ENCODE measurements around the gene CPXM2. TPM values are rescaled to one million over a fixed set of nuclear protein-coding genes. Genes with fewer than 3 reads are reported as not detected.

The CPXM2 gene
- total RNA-seq, 1 donor from 2014 or later: 12.1 TPM

GRCh38 chr10:123854003-123854402 is 37.6 kb downstream of the CPXM2 start:
- no peak for DNase-seq (ENCODE audit: low read depth)
- no peak for TF ChIP-seq CTCF (IDR thresholded peaks at IDR 0.05; ENCODE audit: insufficient read depth, low read length, poor library complexity, severe bottlenecking)
- Histone ChIP-seq H3K36me3 (ENCODE audit: control insufficient read depth, insufficient read depth, low read length) (no peaks in the 10 kb centered on the region), H3K4me3 (ENCODE audit: low read depth, low read length) (no peak overlapping the region), H3K27me3 (ENCODE audit: control insufficient read depth, insufficient read depth, low read length) (no peaks in the 10 kb centered on the region)

- no peaks in the 10 kb centered on the region for H3K27me3 ChIP-seq (ENCODE audit: control insufficient read depth, insufficient read depth, low read length)
- H3K36me3 ChIP-seq (ENCODE audit: control insufficient read depth, insufficient read depth, low read length): no peaks in the 10 kb centered on the region
- H3K4me3 ChIP-seq (ENCODE audit: low read depth, low read length): no peak overlapping the region
- TF ChIP-seq CTCF (IDR thresholded peaks at IDR 0.05; ENCODE audit: insufficient read depth, low read length, poor library complexity, severe bottlenecking): no peak
- DNase-seq (ENCODE audit: low read depth): no peak
Observed at GRCh38 chr10:123852411-123852951, 39.1 kb downstream of the CPXM2 start.

GRCh38 chr10:123848564-123849457 is 42.8 kb downstream of the CPXM2 start:
- Histone ChIP-seq H3K4me3 (ENCODE audit: low read depth, low read length) (no peak overlapping the region), H3K27me3 (ENCODE audit: control insufficient read depth, insufficient read depth, low read length) (no peaks in the 10 kb centered on the region), H3K36me3 (ENCODE audit: control insufficient read depth, insufficient read depth, low read length) (no peaks in the 10 kb centered on the region)
- no peak for TF ChIP-seq CTCF (IDR thresholded peaks at IDR 0.05; ENCODE audit: insufficient read depth, low read length, poor library complexity, severe bottlenecking)
- DNase-seq (ENCODE audit: low read depth): no peak

- no peak for TF ChIP-seq CTCF (IDR thresholded peaks at IDR 0.05; ENCODE audit: insufficient read depth, low read length, poor library complexity, severe bottlenecking)
- DNase-seq (ENCODE audit: low read depth): no peak
- no peaks in the 10 kb centered on the region for H3K36me3 ChIP-seq (ENCODE audit: control insufficient read depth, insufficient read depth, low read length)
- H3K4me3 ChIP-seq (ENCODE audit: low read depth, low read length): no peak overlapping the region
- no peaks in the 10 kb centered on the region for H3K27me3 ChIP-seq (ENCODE audit: control insufficient read depth, insufficient read depth, low read length)
Observed at GRCh38 chr10:123847686-123848432, 43.7 kb downstream of the CPXM2 start.

GRCh38 chr10:123843835-123844234 is 47.8 kb downstream of the CPXM2 start:
- TF ChIP-seq CTCF (IDR thresholded peaks at IDR 0.05; ENCODE audit: insufficient read depth, low read length, poor library complexity, severe bottlenecking): no peak
- no peak overlapping the region for H3K4me3 ChIP-seq (ENCODE audit: low read depth, low read length)
- no peaks in the 10 kb centered on the region for H3K36me3 ChIP-seq (ENCODE audit: control insufficient read depth, insufficient read depth, low read length)
- DNase-seq (ENCODE audit: low read depth): no peak
- H3K27me3 ChIP-seq (ENCODE audit: control insufficient read depth, insufficient read depth, low read length): no peaks in the 10 kb centered on the region

Measured in kidney epithelial cell (primary cell).